Uterus (tissue), 2 donors: ENCODE measurements around the gene DNAH8.

Experiments
- POLR2A ChIP-seq, 2 donors: fragments of 450-650 bp; IDR thresholded peaks; one replicate each; pipeline ENCODE4 v1.6.1; 2016; ENCODE audit warnings: antibody characterized with exemption in 2 of 2, mild to moderate bottlenecking in 1 of 2, moderate library complexity in 1 of 2
- TF ChIP-seq, protein P1 (sequence below), 4 experiments: fragments of 200-600 bp in 2 of 4; fragments of 450-650 bp in 2 of 4; sonication (generic) in 2 of 4; IDR thresholded peaks; one replicate each; pipeline ENCODE4 v1.5.1; 2016 to 2019; ENCODE audit warnings: antibody characterized with exemption in 4 of 4, mild to moderate bottlenecking in 2 of 4, moderate library complexity in 1 of 4

- TF ChIP-seq, protein P1, sequence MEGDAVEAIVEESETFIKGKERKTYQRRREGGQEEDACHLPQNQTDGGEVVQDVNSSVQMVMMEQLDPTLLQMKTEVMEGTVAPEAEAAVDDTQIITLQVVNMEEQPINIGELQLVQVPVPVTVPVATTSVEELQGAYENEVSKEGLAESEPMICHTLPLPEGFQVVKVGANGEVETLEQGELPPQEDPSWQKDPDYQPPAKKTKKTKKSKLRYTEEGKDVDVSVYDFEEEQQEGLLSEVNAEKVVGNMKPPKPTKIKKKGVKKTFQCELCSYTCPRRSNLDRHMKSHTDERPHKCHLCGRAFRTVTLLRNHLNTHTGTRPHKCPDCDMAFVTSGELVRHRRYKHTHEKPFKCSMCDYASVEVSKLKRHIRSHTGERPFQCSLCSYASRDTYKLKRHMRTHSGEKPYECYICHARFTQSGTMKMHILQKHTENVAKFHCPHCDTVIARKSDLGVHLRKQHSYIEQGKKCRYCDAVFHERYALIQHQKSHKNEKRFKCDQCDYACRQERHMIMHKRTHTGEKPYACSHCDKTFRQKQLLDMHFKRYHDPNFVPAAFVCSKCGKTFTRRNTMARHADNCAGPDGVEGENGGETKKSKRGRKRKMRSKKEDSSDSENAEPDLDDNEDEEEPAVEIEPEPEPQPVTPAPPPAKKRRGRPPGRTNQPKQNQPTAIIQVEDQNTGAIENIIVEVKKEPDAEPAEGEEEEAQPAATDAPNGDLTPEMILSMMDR (IDR thresholded peaks at IDR 0.05): no peak
- TF ChIP-seq POLR2A (IDR thresholded peaks at IDR 0.05): no peak
These were observed 228.9 kb downstream of the DNAH8 start for GRCh38 chr6:38943964-38944363.
